Muscle layer of duodenum (tissue), 2 donors: Measurements from ENCODE around the gene RAPGEF4.

Experiments used
- H3K27ac ChIP-seq: one replicate; pipeline ENCODE4 v1.7.0; 2013; ENCODE audit warnings: mild to moderate bottlenecking, low read length
- H3K27me3 ChIP-seq: one replicate; pipeline ENCODE4 v1.7.0; 2013; ENCODE audit warnings: low read depth, mild to moderate bottlenecking, control low read depth, low read length
- H3K36me3 ChIP-seq, 2 donors: one replicate each; pipeline ENCODE4 v1.7.0; 2013; ENCODE audit warnings: low read length in 2 of 2, control low read depth in 1 of 2, mild to moderate bottlenecking in 1 of 2; ENCODE audit not compliant: insufficient read depth in 2 of 2, control insufficient read depth in 1 of 2
- H3K4me1 ChIP-seq, 2 donors: one replicate each; pipeline ENCODE4 v1.7.0; 2013; ENCODE audit warnings: low read length in 2 of 2, mild to moderate bottlenecking in 2 of 2, control low read depth in 1 of 2, moderate library complexity in 1 of 2; ENCODE audit not compliant: insufficient read depth in 2 of 2, control insufficient read depth in 1 of 2
- H3K4me3 ChIP-seq, 2 donors: one replicate each; pipeline ENCODE4 v1.7.0; 2013; ENCODE audit warnings: low read length in 2 of 2, low read depth in 1 of 2, mild to moderate bottlenecking in 1 of 2
- H3K9me3 ChIP-seq, 2 donors: one replicate each; pipeline ENCODE4 v1.7.0; 2013; ENCODE audit warnings: low read length in 2 of 2, control low read depth in 1 of 2, mild to moderate bottlenecking in 1 of 2; ENCODE audit not compliant: control insufficient read depth in 1 of 2
- donor health status: healthy.

Gene RAPGEF4

GRCh38 chr2:172869861-172870260 is 134.2 kb downstream of the RAPGEF4 start:
- H3K27me3 ChIP-seq, result no peaks in the 10 kb centered on the region
- H3K4me3 ChIP-seq, result no peak overlapping the region
- H3K9me3 ChIP-seq, result no peaks in the 10 kb centered on the region
- H3K4me1 ChIP-seq, result no peaks in the 10 kb centered on the region
- no peak overlapping the region for H3K27ac ChIP-seq
- H3K36me3 ChIP-seq, result no peaks in the 10 kb centered on the region

GRCh38 chr2:172870396-172870795 is 134.8 kb downstream of the RAPGEF4 start:
- H3K4me3 ChIP-seq, result no peak overlapping the region
- H3K36me3 ChIP-seq, result no peaks in the 10 kb centered on the region
- H3K4me1 ChIP-seq, result no peaks in the 10 kb centered on the region
- H3K9me3 ChIP-seq, result no peaks in the 10 kb centered on the region
- no peak overlapping the region for H3K27ac ChIP-seq
- H3K27me3 ChIP-seq, result no peaks in the 10 kb centered on the region

- no peak overlapping the region for H3K27ac ChIP-seq
- no peaks in the 10 kb centered on the region for H3K9me3 ChIP-seq
- no peaks in the 10 kb centered on the region for H3K27me3 ChIP-seq
- no peak overlapping the region for H3K4me3 ChIP-seq
- no peaks in the 10 kb centered on the region for H3K36me3 ChIP-seq
- no peaks in the 10 kb centered on the region for H3K4me1 ChIP-seq
Measured at GRCh38 chr2:172877826-172878225, 142.2 kb downstream of the RAPGEF4 start.

- Histone ChIP-seq H3K36me3 (no peaks in the 10 kb centered on the region), H3K27me3 (no peaks in the 10 kb centered on the region), H3K27ac (no peak overlapping the region), H3K4me1 (no peaks in the 10 kb centered on the region), H3K4me3 (no peak overlapping the region), H3K9me3 (no peaks in the 10 kb centered on the region)
Measured at GRCh38 chr2:172878260-172878659, 142.6 kb downstream of the RAPGEF4 start.

- Histone ChIP-seq H3K36me3 (no peaks in the 10 kb centered on the region), H3K4me1 (no peaks in the 10 kb centered on the region), H3K9me3 (no peaks in the 10 kb centered on the region), H3K4me3 (no peak overlapping the region), H3K27ac (no peak overlapping the region), H3K27me3 (no peaks in the 10 kb centered on the region)
Measured at GRCh38 chr2:172884336-172884735, 148.7 kb downstream of the RAPGEF4 start.

- no peaks in the 10 kb centered on the region for H3K36me3 ChIP-seq
- H3K4me1 ChIP-seq, result no peaks in the 10 kb centered on the region
- no peaks in the 10 kb centered on the region for H3K27me3 ChIP-seq
- H3K27ac ChIP-seq, result no peak overlapping the region
- no peak overlapping the region for H3K4me3 ChIP-seq
- no peaks in the 10 kb centered on the region for H3K9me3 ChIP-seq
Measured at GRCh38 chr2:172885996-172886395, 150.4 kb downstream of the RAPGEF4 start.

GRCh38 chr2:172887280-172887679 is 151.6 kb downstream of the RAPGEF4 start:
- H3K36me3 ChIP-seq, result no peaks in the 10 kb centered on the region
- H3K27ac ChIP-seq, result no peak overlapping the region
- H3K9me3 ChIP-seq, result no peaks in the 10 kb centered on the region
- H3K4me1 ChIP-seq, result no peaks in the 10 kb centered on the region
- H3K27me3 ChIP-seq, result no peaks in the 10 kb centered on the region
- no peak overlapping the region for H3K4me3 ChIP-seq

GRCh38 chr2:172888714-172889669 is 153.3 kb downstream of the RAPGEF4 start:
- H3K4me3 ChIP-seq, result no peak overlapping the region
- no peaks in the 10 kb centered on the region for H3K9me3 ChIP-seq
- no peaks in the 10 kb centered on the region for H3K27me3 ChIP-seq
- H3K27ac ChIP-seq, result no peak overlapping the region
- no peaks in the 10 kb centered on the region for H3K4me1 ChIP-seq
- H3K36me3 ChIP-seq, result no peaks in the 10 kb centered on the region

GRCh38 chr2:172889768-172890430 is 154.3 kb downstream of the RAPGEF4 start:
- no peaks in the 10 kb centered on the region for H3K9me3 ChIP-seq
- H3K4me1 ChIP-seq, result no peaks in the 10 kb centered on the region
- no peaks in the 10 kb centered on the region for H3K27me3 ChIP-seq
- H3K27ac ChIP-seq, result no peak overlapping the region
- no peak overlapping the region for H3K4me3 ChIP-seq
- no peaks in the 10 kb centered on the region for H3K36me3 ChIP-seq

- no peaks in the 10 kb centered on the region for H3K4me1 ChIP-seq
- H3K9me3 ChIP-seq, result no peaks in the 10 kb centered on the region
- H3K4me3 ChIP-seq, result no peak overlapping the region
- H3K36me3 ChIP-seq, result no peaks in the 10 kb centered on the region
- no peaks in the 10 kb centered on the region for H3K27me3 ChIP-seq
- H3K27ac ChIP-seq, result no peak overlapping the region
Measured at GRCh38 chr2:172893111-172893510, 157.5 kb downstream of the RAPGEF4 start.

GRCh38 chr2:172893671-172894070 is 158.0 kb downstream of the RAPGEF4 start:
- H3K27ac ChIP-seq, result no peak overlapping the region
- no peaks in the 10 kb centered on the region for H3K36me3 ChIP-seq
- no peaks in the 10 kb centered on the region for H3K9me3 ChIP-seq
- no peaks in the 10 kb centered on the region for H3K27me3 ChIP-seq
- no peak overlapping the region for H3K4me3 ChIP-seq
- no peaks in the 10 kb centered on the region for H3K4me1 ChIP-seq
